Renal cortex interstitium (tissue), 11 donors: ENCODE data around the gene NTM. TPM values are rescaled to one million over a fixed set of nuclear protein-coding genes. Genes with fewer than 3 reads are reported as not detected.
A peak's percentile ranks its signal among the peaks of the same experiment; 100 is the strongest.
"Not testable (repeated sequence)": the region's sequence is repeated elsewhere in the genome, so short reads cannot be mapped to it uniquely, and the experiment has no call there.

ENCODE experiments used
- DNase-seq, 11 donors: peaks; one replicate each; pipeline ENCODE4 v3.0.0-alpha.2; 2013; ENCODE audit warnings: low read depth in 9 of 11, low spot score in 4 of 11; ENCODE audit errors: extremely low read depth in 1 of 11
- polyA plus RNA-seq, 3 donors: library from polyadenylated mRNA; unstranded; fragments of 120-200 nt; gene quantifications; one replicate each; pipeline ENCODE4 v1.2.1, GENCODE V29; 2013; ENCODE audit not compliant: insufficient read length in 3 of 3

The NTM gene
- polyA plus RNA-seq, 3 donors = 40.5 to 45.1 (median 43.9) TPM

DNA sequence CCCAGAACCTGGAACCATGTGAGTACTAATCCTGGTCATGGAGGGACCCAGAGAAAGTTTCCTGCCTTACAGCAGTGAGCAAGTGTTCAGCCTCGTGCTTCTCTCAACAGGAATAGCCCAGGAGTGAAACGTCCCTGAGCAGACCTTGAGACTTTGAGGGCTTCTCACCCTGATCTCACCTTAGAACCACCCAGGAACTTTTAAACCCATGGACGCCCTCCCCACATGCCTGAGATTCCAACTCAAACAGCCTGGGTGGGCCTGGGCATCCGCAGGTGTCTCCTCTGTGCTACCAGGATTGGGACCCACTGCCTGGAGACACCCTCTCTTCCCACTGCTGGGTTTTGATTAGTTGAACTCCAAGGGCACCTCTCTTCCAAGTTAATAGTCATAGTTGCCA is 297.2 kb downstream of the NTM start:
- no peak for DNase-seq

DNA sequence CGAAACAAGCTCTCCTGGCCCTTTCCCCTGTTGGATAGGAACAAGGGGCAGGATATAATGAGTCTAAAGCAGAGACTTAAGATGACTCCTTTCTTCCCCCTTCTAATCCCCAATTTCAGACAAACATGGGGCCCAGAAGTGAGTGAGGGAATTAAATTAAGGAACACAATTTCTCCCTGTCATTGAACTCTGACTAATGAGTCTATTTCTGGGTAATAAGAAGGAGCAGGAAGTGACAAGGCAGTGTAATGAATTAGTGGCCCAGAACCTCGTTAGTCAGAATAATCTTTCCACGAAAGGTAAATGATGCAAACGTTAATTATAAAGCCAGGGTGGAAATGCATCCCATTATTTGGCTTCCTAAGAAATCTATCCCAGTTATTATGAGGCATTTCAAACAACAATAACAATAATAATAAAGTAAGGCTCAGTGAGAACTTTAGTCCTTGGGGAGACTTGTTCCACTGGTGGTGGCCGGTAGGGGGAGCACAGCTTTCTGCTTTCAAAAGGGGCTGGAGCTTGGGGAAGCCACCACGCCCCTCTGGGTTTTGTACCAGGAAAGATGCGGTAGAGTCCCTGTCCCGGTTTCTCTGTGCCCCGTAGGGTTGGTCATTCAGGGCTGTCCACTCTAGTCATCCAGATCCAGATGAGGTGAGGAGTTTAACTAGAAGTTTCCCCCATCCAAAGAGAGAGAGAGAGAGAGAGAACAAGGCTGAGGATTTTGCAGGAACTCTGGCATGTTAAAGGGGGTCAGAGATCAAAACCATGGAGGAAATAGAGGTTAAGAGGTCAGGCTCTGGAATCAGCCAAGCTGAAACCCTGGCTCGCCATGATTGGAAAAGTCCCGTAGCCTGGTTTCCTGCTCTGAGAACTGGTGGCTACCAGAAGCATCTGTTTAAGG is 298.3 kb downstream of the NTM start:
- no peak for DNase-seq

DNA sequence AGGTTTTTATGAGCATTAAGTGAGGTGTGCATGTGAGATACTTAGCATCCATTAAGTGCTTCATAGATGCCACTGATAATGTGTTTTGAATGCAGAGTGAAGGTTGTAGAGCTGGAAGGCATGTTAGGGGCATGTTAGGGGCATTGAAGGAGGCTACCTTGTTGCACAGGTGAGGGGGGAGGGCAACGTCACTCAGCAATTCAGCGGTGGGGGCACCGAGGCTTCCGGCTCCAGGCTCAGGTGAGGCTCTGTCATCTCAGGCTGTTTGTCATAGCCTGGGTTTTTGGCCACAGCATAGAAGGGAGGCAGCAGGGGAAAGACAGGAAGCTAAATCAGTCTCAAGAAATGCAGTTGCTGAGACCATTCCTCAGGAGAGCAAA is 299.0 kb downstream of the NTM start:
- DNase-seq = no peak

DNA sequence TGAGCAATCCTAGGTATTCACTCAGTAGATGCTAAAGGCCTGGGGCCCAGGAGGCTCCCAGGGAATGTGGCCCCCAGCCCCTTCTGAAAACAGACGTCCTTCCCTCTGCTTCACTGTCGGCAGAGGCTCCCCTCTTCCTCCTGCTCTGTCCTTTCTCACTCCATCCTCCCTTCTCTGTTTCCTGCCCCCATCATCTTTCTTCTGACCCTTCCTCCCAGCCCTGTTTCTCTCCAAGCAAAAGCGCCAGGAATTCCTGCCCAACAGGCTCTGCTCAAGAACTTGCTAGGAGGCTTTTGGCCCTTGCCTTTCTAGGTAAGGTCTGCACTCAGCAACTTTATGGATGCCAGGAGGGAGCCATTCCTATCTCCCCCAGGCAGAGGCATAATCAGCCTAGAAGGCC is 300.5 kb downstream of the NTM start:
- DNase-seq = no peak

DNA sequence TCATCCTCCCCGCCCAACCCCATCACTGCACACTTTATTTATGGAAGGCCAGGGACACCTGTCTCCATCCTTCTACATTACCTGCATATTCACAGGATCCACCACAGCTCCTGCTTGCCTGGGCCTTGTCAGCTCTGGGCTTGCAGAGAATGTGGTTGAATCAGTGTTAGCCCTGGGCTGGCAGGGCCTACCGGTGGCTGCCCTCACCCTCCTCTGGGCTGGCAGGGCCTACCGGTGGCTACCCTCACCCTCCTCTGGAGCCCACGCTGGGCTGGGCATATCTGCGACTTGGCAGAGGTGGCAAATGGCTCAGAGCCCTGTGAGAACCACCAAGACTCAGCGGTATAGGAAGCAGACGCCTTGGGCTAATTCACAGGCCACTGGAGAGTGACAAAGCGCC is 300.9 kb downstream of the NTM start:
- DNase-seq = no peak

DNA sequence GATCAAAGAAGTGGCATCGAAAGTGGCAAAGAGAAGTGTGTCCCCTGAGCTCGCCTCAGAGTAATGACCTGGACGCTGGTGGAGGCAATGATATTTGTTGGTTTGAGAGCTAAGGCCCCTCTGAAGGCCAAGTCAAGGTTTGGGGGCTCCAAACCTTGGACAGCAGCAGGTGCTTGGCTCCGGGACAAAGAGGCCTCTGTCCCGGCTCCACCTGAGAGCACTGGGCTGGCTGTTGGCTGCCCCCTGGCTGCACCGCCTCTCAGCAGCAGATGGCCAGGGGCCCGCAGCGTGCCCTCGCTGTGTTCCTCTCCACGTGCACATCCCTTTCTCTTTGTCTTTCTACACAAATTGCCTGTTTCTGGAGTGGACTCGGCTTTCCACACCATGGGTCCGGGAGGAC is 301.3 kb downstream of the NTM start:
- DNase-seq = no peak

DNA sequence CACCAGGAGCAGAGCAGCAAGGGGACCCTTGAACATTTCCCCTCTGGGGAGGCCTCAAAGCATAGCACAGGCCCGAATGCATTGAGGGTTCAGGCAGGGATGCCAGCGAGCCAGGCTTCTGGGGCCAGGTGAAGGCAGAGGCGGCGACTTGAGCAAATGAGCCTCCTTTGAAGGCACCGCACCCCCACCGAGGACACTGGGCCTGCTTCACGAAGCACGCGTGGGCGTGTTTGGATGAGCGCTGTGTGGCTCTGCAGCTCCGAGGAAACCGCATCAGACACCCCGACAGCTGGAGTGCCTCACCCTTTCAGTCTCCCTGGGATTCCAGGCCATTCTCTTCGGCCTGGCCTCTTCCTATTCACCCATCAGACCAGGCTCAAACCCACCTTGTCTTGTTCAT is 301.8 kb downstream of the NTM start:
- no peak for DNase-seq

- DNase-seq = peak in 10 of 11 donors; percentile 31 to 67 (median 56)
These were observed 303.8 kb downstream of the NTM start for GRCh38 chr11:131674051-131674755.

- no peak for DNase-seq
These were observed 304.9 kb downstream of the NTM start for GRCh38 chr11:131675121-131675888.

DNA sequence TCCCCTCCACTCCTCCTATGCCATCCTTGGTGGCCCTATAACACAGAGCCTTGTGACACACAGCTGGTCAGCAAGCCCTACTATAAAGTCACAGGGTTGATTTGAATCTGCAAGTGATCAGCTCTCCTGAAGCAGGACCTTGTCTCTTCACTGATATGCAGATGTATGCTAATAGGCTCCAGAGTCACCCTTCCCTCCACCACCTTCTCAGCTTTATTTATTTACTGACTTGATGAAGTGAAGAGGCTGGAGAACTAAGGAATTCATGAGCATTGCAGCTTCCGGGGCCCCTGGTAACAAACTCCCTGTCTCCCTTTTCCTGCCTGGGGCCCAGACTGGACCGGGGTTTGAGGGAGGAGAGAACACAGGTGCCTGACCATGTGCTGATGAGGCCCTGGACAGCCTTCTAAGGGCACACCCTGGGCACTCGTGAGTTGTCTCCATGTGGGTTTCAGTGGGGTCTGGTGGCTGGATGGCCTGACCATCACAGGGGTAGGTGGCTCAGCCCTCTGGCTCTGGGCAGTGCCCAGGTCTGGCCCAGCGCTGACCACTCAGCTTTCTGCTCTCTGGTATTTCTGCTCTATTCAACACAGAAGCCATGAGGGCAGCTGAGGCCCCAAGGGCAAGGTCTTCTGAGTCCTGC is 307.5 kb downstream of the NTM start:
- no peak for DNase-seq

DNA sequence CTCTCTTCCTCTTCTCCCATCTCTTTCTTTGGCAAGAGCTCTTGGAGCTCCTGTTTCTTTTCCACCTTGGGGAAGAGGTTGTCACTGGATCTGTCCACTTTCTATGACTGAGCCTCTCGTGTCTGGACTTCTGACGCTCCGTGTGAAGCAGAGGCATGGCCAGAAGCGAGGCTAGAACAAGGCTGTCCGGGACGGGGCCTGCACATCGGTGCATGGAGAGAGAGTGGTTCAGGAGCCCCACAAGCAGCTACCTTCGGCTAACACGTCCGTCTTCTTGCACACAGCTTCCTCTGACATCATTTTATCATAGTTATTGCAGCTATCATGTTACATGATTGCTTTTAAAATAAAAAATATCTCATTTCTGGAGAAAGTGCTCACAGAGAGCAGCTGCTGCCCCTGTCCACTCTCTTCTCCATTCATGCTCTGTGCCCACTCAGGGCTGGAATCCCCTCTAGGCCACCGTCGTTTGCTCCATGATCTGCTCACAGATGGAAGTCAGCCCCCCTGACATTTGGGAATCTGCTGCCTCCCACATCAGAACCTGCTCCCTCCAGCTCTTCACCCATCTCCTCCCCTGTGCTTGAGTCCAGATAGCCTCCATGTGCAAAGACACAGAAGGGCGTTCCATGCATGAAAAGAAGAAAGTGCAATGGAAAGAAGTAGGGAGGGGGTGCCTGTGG is 308.4 kb downstream of the NTM start:
- DNase-seq = no peak

GRCh38 chr11:131680448-131680847 is 310.0 kb downstream of the NTM start:
- not testable (repeated sequence) for DNase-seq

- DNase-seq = no peak
These were observed 311.5 kb downstream of the NTM start for GRCh38 chr11:131681920-131682319.

- DNase-seq = no peak
These were observed 312.1 kb downstream of the NTM start for GRCh38 chr11:131682373-131683015.

DNA sequence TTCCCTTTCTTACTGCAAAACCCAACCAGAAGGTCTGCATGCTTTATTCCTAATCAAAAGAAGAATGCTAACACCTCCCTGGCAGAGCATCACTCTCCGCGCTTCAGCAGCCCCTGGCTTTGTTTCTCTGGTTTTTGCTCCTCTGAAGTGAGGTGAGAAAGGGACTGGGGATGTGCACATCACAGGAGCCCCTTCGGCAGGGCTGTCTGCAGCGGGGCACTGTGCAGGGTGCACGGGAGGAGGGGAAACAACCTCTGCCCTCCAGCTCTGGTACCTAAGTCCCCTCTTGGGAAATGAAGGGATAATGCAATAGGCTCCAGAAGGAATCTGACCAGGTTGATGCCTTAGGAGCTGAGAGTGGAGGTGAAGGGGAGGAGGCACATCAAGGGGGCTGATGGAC is 312.7 kb downstream of the NTM start:
- DNase-seq = no peak

DNA sequence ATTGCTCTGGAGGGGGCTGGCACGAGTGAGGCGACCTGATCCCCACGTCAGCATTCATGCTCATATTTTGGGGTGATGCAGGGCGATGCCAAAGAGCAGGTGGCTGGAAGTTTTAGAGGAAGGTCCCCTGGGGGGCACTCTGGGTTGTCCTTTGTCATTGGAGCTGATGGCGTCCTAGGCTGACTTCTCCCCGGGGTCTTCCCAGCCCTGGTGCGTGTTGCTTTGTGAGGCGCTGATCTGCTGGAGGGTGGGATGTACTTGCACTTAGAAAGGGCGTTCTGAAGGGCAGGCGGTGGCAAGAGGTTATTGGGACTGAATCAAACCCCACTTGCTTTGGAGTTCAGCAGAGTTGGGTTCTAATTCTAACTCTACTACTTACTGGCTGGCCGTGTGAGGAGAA is 313.3 kb downstream of the NTM start:
- DNase-seq = no peak

- no peak for DNase-seq
These were observed 314.0 kb downstream of the NTM start for GRCh38 chr11:131684111-131685060.
